Regular cardiac myocyte (primary cell): ENCODE data around the gene NEDD4. TPM values are rescaled to one million over a fixed set of nuclear protein-coding genes. Genes with fewer than 3 reads are reported as not detected.

ENCODE experiments used
- total RNA-seq: library from RNA; depleted of rRNA; stranded (reverse); fragments of >200 nt; gene quantifications from 2 replicates; pipeline ENCODE4 v1.2.3, GENCODE V29; 2014

The NEDD4 gene
- 32.1 and 39.9 TPM in 2 replicates for total RNA-seq

DNA sequence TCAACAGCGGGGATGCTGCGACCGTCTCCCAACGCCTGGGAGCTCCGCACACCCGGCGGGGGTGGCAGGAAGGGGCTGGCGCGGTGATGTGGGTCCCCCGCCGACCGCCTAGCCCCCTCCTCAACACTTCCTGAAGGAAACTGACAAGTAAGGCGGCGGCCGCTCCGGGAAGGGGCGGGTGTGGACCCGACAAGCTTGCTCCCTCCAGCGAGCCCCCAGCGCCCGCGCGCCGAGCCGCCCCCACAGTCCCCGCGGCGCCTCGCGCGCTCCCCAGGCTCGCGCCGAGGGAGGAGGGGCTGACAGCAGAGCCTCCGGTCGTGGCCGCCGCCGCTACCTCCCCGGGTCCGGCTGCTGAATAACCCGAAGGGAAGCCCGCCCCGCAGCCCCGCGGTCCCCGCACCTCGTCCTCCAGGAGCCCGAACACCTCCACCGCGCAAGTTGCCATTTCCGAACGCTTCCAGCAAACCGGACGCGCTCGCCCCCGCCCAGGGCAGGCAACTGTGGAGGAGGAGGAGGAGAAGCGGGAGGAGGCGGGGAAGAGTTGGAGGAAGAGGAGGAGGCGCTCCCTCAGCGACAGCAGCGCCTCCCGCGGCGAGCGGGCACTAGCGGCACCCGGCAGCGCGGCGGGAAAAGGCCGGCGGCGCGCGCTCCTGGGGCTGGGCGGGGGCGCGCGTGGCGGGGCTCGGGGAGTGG, at the start of gene NEDD4:
NEDD4 (minus strand) TSS at position 502 of the 693 bp plus-strand sequence; CDS start at position 445, 57 bp downstream.

